ENCODE results near the gene SOX10.

The SOX10 gene

GRCh38 chr22:37973271-37974170 lies 10.8 kb downstream of the SOX10 start:
- DNase-seq (ENCODE audit: low read depth) = no peak
- H3K4me3 ChIP-seq (ENCODE audit: low read depth, low read length) = no peak overlapping the region
- TF ChIP-seq MAX (IDR thresholded peaks at IDR 0.05; ENCODE audit: low read depth, low read length) (no peak), MYC (IDR thresholded peaks at IDR 0.05; ENCODE audit: low read depth, low read length) (no peak), POLR2A (IDR thresholded peaks at IDR 0.05; ENCODE audit: extremely low read depth, insufficient read length) (no peak), CTCF (IDR thresholded peaks at IDR 0.05; ENCODE audit: low read depth, low read length) (no peak)

GRCh38 chr22:37972527-37972926 lies 11.8 kb downstream of the SOX10 start:
- no peak for TF ChIP-seq MAX (IDR thresholded peaks at IDR 0.05; ENCODE audit: low read depth, low read length)
- no peak for TF ChIP-seq CTCF (IDR thresholded peaks at IDR 0.05; ENCODE audit: low read depth, low read length)
- TF ChIP-seq POLR2A (IDR thresholded peaks at IDR 0.05; ENCODE audit: extremely low read depth, insufficient read length) = no peak
- no peak for TF ChIP-seq MYC (IDR thresholded peaks at IDR 0.05; ENCODE audit: low read depth, low read length)
- no peak for DNase-seq (ENCODE audit: low read depth)
- H3K4me3 ChIP-seq (ENCODE audit: low read depth, low read length) = no peak overlapping the region

- H3K4me3 ChIP-seq (ENCODE audit: low read depth, low read length) = no peak overlapping the region
- no peak for DNase-seq (ENCODE audit: low read depth)
These were observed 12.6 kb downstream of the SOX10 start for GRCh38 chr22:37971475-37972434.

GRCh38 chr22:37970864-37971263 lies 13.5 kb downstream of the SOX10 start:
- DNase-seq (ENCODE audit: low read depth) = no peak
- no peak overlapping the region for H3K4me3 ChIP-seq (ENCODE audit: low read depth, low read length)
- no peak for TF ChIP-seq CTCF (IDR thresholded peaks at IDR 0.05; ENCODE audit: low read depth, low read length)
- no peak for TF ChIP-seq POLR2A (IDR thresholded peaks at IDR 0.05; ENCODE audit: extremely low read depth, insufficient read length)
- TF ChIP-seq MAX (IDR thresholded peaks at IDR 0.05; ENCODE audit: low read depth, low read length) = no peak
- TF ChIP-seq MYC (IDR thresholded peaks at IDR 0.05; ENCODE audit: low read depth, low read length) = no peak

More at GRCh38 chr22:37971475-37972434, 12.6 kb downstream of the SOX10 start:
- TF ChIP-seq MYC (IDR thresholded peaks at IDR 0.05; ENCODE audit: low read depth, low read length) = no peak
- TF ChIP-seq CTCF (IDR thresholded peaks at IDR 0.05; ENCODE audit: low read depth, low read length) = no peak
- TF ChIP-seq MAX (IDR thresholded peaks at IDR 0.05; ENCODE audit: low read depth, low read length) = no peak
- no peak for TF ChIP-seq POLR2A (IDR thresholded peaks at IDR 0.05; ENCODE audit: extremely low read depth, insufficient read length)

- no peak overlapping the region for H3K4me3 ChIP-seq (ENCODE audit: low read depth, low read length)
- DNase-seq (ENCODE audit: low read depth) = no peak
- TF ChIP-seq POLR2A (IDR thresholded peaks at IDR 0.05; ENCODE audit: extremely low read depth, insufficient read length) (no peak), MAX (IDR thresholded peaks at IDR 0.05; ENCODE audit: low read depth, low read length) (no peak), CTCF (IDR thresholded peaks at IDR 0.05; ENCODE audit: low read depth, low read length) (no peak), MYC (IDR thresholded peaks at IDR 0.05; ENCODE audit: low read depth, low read length) (no peak)
These were observed 15.7 kb downstream of the SOX10 start for GRCh38 chr22:37968452-37969251.
